T-helper 2 cell treated with Interferon-gamma antibody and Interleukin-4, amounts not matched to agents 5 μg/mL and 100 μg/mL, for 36 hours (primary cell): ENCODE results near the gene BICRA.
A peak's percentile ranks its signal among the peaks of the same experiment; 100 is the strongest.
"Not testable (repeated sequence)": the region's sequence is repeated elsewhere in the genome, so short reads cannot be mapped to it uniquely, and the experiment has no call there.

Experiments
- DNase-seq: peaks from one replicate; pipeline ENCODE4 v3.0.0; 2021; ENCODE audit warnings: low spot score
- H3K27ac Mint-ChIP-seq: one replicate; pipeline ENCODE4 v1.8.0; 2021; ENCODE audit warnings: mild to moderate bottlenecking, mixed read lengths
- H3K27me3 Mint-ChIP-seq: one replicate; pipeline ENCODE4 v1.8.0; 2021; ENCODE audit warnings: low read depth, mixed read lengths
- H3K36me3 Mint-ChIP-seq: one replicate; pipeline ENCODE4 v1.8.0; 2021; ENCODE audit warnings: low read depth, mixed read lengths
- H3K4me1 Mint-ChIP-seq: one replicate; pipeline ENCODE4 v1.8.0; 2021; ENCODE audit warnings: low read depth, mixed read lengths
- H3K4me3 Mint-ChIP-seq: one replicate; pipeline ENCODE4 v1.8.0; 2022; ENCODE audit warnings: mild to moderate bottlenecking, moderate library complexity, mixed read lengths
- H3K9me3 Mint-ChIP-seq: one replicate; pipeline ENCODE4 v1.8.0; 2021; ENCODE audit warnings: mixed read lengths

BICRA gene

GRCh38 chr19:47725759-47726401 lies 116.9 kb downstream of the BICRA start:
- Mint-ChIP-seq H3K4me1 (peaks cover 19% of the 10 kb centered on the region), H3K27me3 (peaks cover 4% of the 10 kb centered on the region), H3K36me3 (no peaks in the 10 kb centered on the region), H3K4me3 (no peak overlapping the region), H3K27ac (no peak overlapping the region), H3K9me3 (no peaks in the 10 kb centered on the region)
- DNase-seq, result no peak

- Mint-ChIP-seq H3K9me3 (no peaks in the 10 kb centered on the region), H3K4me3 (no peak overlapping the region), H3K27me3 (peaks cover 4% of the 10 kb centered on the region), H3K27ac (no peak overlapping the region), H3K36me3 (no peaks in the 10 kb centered on the region), H3K4me1 (peaks cover 19% of the 10 kb centered on the region)
- no peak for DNase-seq
These were observed 117.5 kb downstream of the BICRA start for GRCh38 chr19:47726467-47726866.

- not testable (repeated sequence) for H3K27ac Mint-ChIP-seq
These were observed 119.4 kb downstream of the BICRA start for GRCh38 chr19:47728295-47728694.

GRCh38 chr19:47729468-47729798 lies 120.5 kb downstream of the BICRA start:
- H3K4me1 Mint-ChIP-seq, result peaks cover 19% of the 10 kb centered on the region
- H3K27ac Mint-ChIP-seq, result no peak overlapping the region
- H3K9me3 Mint-ChIP-seq, result no peaks in the 10 kb centered on the region

More at GRCh38 chr19:47728295-47728694, 119.4 kb downstream of the BICRA start:
- not testable (repeated sequence) for H3K36me3 Mint-ChIP-seq, DNase-seq, H3K4me3 Mint-ChIP-seq, H3K9me3 Mint-ChIP-seq, H3K27me3 Mint-ChIP-seq
- peaks cover 19% of the 10 kb centered on the region for H3K4me1 Mint-ChIP-seq

GRCh38 chr19:47729799-47730520 lies 121.0 kb downstream of the BICRA start:
- Mint-ChIP-seq H3K4me1 (peaks cover 19% of the 10 kb centered on the region), H3K27me3 (peaks cover 7% of the 10 kb centered on the region), H3K27ac (no peak overlapping the region), H3K4me3 (peak overlapping the region; percentile 86), H3K9me3 (no peaks in the 10 kb centered on the region), H3K36me3 (no peaks in the 10 kb centered on the region)
- peak; percentile 62 for DNase-seq

More at GRCh38 chr19:47729468-47729798, 120.5 kb downstream of the BICRA start:
- H3K27me3 Mint-ChIP-seq, result peaks cover 7% of the 10 kb centered on the region
- no peaks in the 10 kb centered on the region for H3K36me3 Mint-ChIP-seq
- DNase-seq, result no peak
- H3K4me3 Mint-ChIP-seq, result peak overlapping the region; percentile 86

GRCh38 chr19:47730521-47730889 lies 121.6 kb downstream of the BICRA start:
- DNase-seq, result no peak
- H3K4me3 Mint-ChIP-seq, result peak overlapping the region; percentile 72
- no peaks in the 10 kb centered on the region for H3K9me3 Mint-ChIP-seq
- peaks cover 19% of the 10 kb centered on the region for H3K4me1 Mint-ChIP-seq
- H3K27me3 Mint-ChIP-seq, result peaks cover 7% of the 10 kb centered on the region
- H3K27ac Mint-ChIP-seq, result no peak overlapping the region
- no peaks in the 10 kb centered on the region for H3K36me3 Mint-ChIP-seq

GRCh38 chr19:47730910-47731309 lies 122.0 kb downstream of the BICRA start:
- H3K36me3 Mint-ChIP-seq, result no peaks in the 10 kb centered on the region
- no peaks in the 10 kb centered on the region for H3K9me3 Mint-ChIP-seq
- peak overlapping the region; percentile 74 for H3K27ac Mint-ChIP-seq
- H3K4me3 Mint-ChIP-seq, result no peak overlapping the region
- no peak for DNase-seq
- peaks cover 19% of the 10 kb centered on the region for H3K4me1 Mint-ChIP-seq
- peaks cover 7% of the 10 kb centered on the region for H3K27me3 Mint-ChIP-seq

- DNase-seq, result no peak
- Mint-ChIP-seq H3K4me3 (no peak overlapping the region), H3K27me3 (peaks cover 3% of the 10 kb centered on the region), H3K36me3 (no peaks in the 10 kb centered on the region), H3K9me3 (no peaks in the 10 kb centered on the region), H3K4me1 (peaks cover 3% of the 10 kb centered on the region), H3K27ac (no peak overlapping the region)
These were observed 126.2 kb downstream of the BICRA start for GRCh38 chr19:47735131-47735530.

GRCh38 chr19:47740866-47741519 lies 132.1 kb downstream of the BICRA start:
- no peaks in the 10 kb centered on the region for H3K27me3 Mint-ChIP-seq
- peaks cover 3% of the 10 kb centered on the region for H3K36me3 Mint-ChIP-seq
- no peaks in the 10 kb centered on the region for H3K9me3 Mint-ChIP-seq
- DNase-seq, result no peak
- no peak overlapping the region for H3K4me3 Mint-ChIP-seq
- peaks cover 7% of the 10 kb centered on the region for H3K4me1 Mint-ChIP-seq
- no peak overlapping the region for H3K27ac Mint-ChIP-seq

- DNase-seq, result no peak
- Mint-ChIP-seq H3K27me3 (no peaks in the 10 kb centered on the region), H3K4me1 (peaks cover 8% of the 10 kb centered on the region), H3K4me3 (peak overlapping the region; percentile 8), H3K27ac (no peak overlapping the region), H3K9me3 (no peaks in the 10 kb centered on the region), H3K36me3 (peaks cover 3% of the 10 kb centered on the region)
These were observed 132.7 kb downstream of the BICRA start for GRCh38 chr19:47741544-47742140.

- no peak overlapping the region for H3K27ac Mint-ChIP-seq
These were observed 133.7 kb downstream of the BICRA start for GRCh38 chr19:47742634-47743033.

GRCh38 chr19:47745010-47745901 lies 136.3 kb downstream of the BICRA start, which contains the start of gene NOP53:
Gene NOP53, plus strand, starts transcription at chr19:47745546. Its CDS starts 14 bp downstream, at chr19:47745560.
- H3K27ac Mint-ChIP-seq, result peak within 1 kb of the TSS; percentile 100
- peak; percentile 95 for DNase-seq
- H3K4me1 Mint-ChIP-seq, result peaks cover 26% of the 10 kb centered on the region
- H3K9me3 Mint-ChIP-seq, result no peaks in the 10 kb centered on the region
- H3K27me3 Mint-ChIP-seq, result no peaks in the 10 kb centered on the region
- H3K4me3 Mint-ChIP-seq, result peak within 1 kb of the TSS; percentile 95
- H3K36me3 Mint-ChIP-seq, result peaks cover 22% of the 10 kb centered on the region

More at GRCh38 chr19:47742634-47743033, 133.7 kb downstream of the BICRA start:
- H3K27me3 Mint-ChIP-seq, result no peaks in the 10 kb centered on the region
- peak overlapping the region; percentile 83 for H3K4me3 Mint-ChIP-seq
- peaks cover 12% of the 10 kb centered on the region for H3K4me1 Mint-ChIP-seq
- H3K9me3 Mint-ChIP-seq, result no peaks in the 10 kb centered on the region
- peaks cover 8% of the 10 kb centered on the region for H3K36me3 Mint-ChIP-seq
- no peak for DNase-seq

- H3K36me3 Mint-ChIP-seq, result peaks cover 24% of the 10 kb centered on the region
- DNase-seq, H3K27me3 Mint-ChIP-seq, H3K9me3 Mint-ChIP-seq: not testable (repeated sequence)
- H3K27ac Mint-ChIP-seq, result peak overlapping the region; percentile 100
- peaks cover 26% of the 10 kb centered on the region for H3K4me1 Mint-ChIP-seq
- H3K4me3 Mint-ChIP-seq, result peak overlapping the region; percentile 95
These were observed 137.2 kb downstream of the BICRA start for GRCh38 chr19:47746129-47746528.
